Colonic mucosa (tissue), 4 donors: ENCODE results near the gene EMC6. TPM values are rescaled to one million over a fixed set of nuclear protein-coding genes. Genes with fewer than 3 reads are reported as not detected.
"Not testable (repeated sequence)": the region's sequence is repeated elsewhere in the genome, so short reads cannot be mapped to it uniquely, and the experiment has no call there.

Experiments
- DNase-seq: peaks from one replicate; pipeline ENCODE4 v3.0.0-alpha.2; 2020
- H3K27ac ChIP-seq: fragments of 200-600 bp; one replicate; pipeline ENCODE4 v1.8.0; 2021
- H3K27me3 ChIP-seq: fragments of 200-600 bp; one replicate; pipeline ENCODE4 v1.8.0; 2021
- H3K36me3 ChIP-seq: fragments of 200-600 bp; one replicate; pipeline ENCODE4 v1.8.0; 2021
- H3K4me1 ChIP-seq: fragments of 200-600 bp; one replicate; pipeline ENCODE4 v1.8.0; 2021; ENCODE audit warnings: mild to moderate bottlenecking
- H3K4me3 ChIP-seq: fragments of 200-600 bp; one replicate; pipeline ENCODE4 v1.8.0; 2021
- H3K9ac ChIP-seq, 2 donors: one replicate each; pipeline ENCODE4 v1.7.0; 2013; ENCODE audit warnings: control low read depth in 2 of 2, low read depth in 2 of 2, low read length in 2 of 2
- H3K9me3 ChIP-seq: fragments of 200-600 bp; one replicate; pipeline ENCODE4 v1.8.0; 2021
- intact Hi-C: fragments of 100-400 bp; cut with DNase I; formaldehyde crosslinking; loops from one replicate; pipeline ENCODE4 v1.14.1; 2022
- total RNA-seq, 2 donors: library from RNA; stranded (reverse); fragmentation: NEBNext Ultra II Directional in 1 of 2; extraction: Animal tissue kit (Norgen Biotek cat#: 25700) in 1 of 2; gene quantifications; one replicate each; pipeline ENCODE4 v1.2.1, GENCODE V29; 2021
- TF ChIP-seq, protein P1 (sequence below): fragments of 200-600 bp; IDR thresholded peaks from one replicate; pipeline ENCODE4 v1.8.0; 2022; ENCODE audit warnings: antibody characterized with exemption, mild to moderate bottlenecking
- donor health status: healthy.
- donor health status: DM: no; HTN: no; CAD: no.
- donor health status: DM: no; HTN: no; CAD: no.

The EMC6 gene
- total RNA-seq, 2 donors from 2014 or later = 38.1 to 61.2 TPM

DNA sequence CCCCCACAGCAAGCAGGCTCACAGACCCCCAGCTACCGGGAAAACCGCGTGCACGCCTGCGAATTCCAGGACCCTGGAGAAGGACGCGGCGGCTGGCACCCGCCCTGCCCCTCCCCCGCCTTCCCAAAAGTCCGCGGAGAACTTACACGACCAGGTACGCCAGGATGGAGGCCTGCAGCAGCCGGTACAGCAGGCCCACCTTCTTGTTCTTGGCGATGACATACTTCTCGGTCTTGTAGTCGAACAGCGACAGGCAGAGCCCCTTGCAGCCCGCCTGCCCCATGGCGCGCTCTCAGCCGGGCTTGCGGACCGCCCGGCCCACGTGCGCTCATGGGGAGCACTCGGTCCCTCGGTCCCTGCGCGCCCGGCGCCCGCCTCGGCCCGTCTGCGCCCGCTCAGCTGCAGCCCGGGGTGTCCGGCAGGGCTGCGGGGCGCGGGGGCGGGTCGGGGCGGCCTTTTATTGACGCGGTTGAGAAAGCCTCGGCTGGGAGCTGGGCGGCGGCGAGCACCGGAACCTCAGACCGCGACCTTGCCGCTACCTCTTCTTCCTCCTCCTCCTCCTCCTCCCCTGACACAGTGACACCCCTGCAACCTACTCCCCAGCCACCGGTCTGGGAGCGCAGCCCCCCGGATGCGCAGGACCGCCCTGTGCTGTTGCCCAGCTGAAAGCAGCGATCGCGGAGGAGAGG lies 27.3 kb downstream of the EMC6 start, which contains the start of gene P2RX5:
P2RX5 (minus strand) TSS at position 433 of the 689 bp plus-strand sequence; CDS start at position 283, 150 bp downstream.
- no peaks in the 10 kb centered on the region for H3K4me1 ChIP-seq
- H3K9me3 ChIP-seq = no peaks in the 10 kb centered on the region
- no peak for DNase-seq
- H3K36me3 ChIP-seq = no peaks in the 10 kb centered on the region
- H3K4me3 ChIP-seq = peak within 1 kb of the TSS; percentile 51
- TF ChIP-seq, protein P1, sequence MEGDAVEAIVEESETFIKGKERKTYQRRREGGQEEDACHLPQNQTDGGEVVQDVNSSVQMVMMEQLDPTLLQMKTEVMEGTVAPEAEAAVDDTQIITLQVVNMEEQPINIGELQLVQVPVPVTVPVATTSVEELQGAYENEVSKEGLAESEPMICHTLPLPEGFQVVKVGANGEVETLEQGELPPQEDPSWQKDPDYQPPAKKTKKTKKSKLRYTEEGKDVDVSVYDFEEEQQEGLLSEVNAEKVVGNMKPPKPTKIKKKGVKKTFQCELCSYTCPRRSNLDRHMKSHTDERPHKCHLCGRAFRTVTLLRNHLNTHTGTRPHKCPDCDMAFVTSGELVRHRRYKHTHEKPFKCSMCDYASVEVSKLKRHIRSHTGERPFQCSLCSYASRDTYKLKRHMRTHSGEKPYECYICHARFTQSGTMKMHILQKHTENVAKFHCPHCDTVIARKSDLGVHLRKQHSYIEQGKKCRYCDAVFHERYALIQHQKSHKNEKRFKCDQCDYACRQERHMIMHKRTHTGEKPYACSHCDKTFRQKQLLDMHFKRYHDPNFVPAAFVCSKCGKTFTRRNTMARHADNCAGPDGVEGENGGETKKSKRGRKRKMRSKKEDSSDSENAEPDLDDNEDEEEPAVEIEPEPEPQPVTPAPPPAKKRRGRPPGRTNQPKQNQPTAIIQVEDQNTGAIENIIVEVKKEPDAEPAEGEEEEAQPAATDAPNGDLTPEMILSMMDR = no peak
- intact Hi-C loops = no loop called here
- peak within 1 kb of the TSS; percentile 5 to 56 for H3K9ac ChIP-seq
- peaks cover 29% of the 10 kb centered on the region for H3K27me3 ChIP-seq
- H3K27ac ChIP-seq = no peak within 1 kb of the TSS

DNA sequence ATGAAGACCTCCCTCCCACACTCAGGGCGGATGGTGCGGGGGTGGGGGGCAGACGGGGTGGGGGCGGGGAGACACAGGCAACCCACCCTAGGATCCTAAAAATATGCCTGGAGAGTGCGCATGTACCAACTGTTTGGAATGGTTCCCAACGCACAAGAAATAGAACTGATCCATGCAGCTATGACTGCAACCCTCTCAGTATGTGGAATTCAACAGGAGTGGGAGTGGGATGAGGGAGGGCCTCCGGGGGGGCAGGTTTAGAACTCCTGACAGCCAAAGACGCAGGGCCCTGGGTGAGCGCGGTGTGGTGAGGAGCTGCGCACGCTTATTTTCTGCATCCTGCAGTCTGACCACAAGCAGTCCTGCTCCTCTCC lies 28.5 kb downstream of the EMC6 start:
- no peak overlapping the region for H3K4me3 ChIP-seq
- no peak overlapping the region for H3K27ac ChIP-seq
- no peaks in the 10 kb centered on the region for H3K36me3 ChIP-seq
- peaks cover 29% of the 10 kb centered on the region for H3K27me3 ChIP-seq
- DNase-seq = no peak
- TF ChIP-seq, protein P1 = no peak
- no peaks in the 10 kb centered on the region for H3K9me3 ChIP-seq
- H3K9ac ChIP-seq = no peak overlapping the region
- intact Hi-C loops = no loop called here
- no peaks in the 10 kb centered on the region for H3K4me1 ChIP-seq

DNA sequence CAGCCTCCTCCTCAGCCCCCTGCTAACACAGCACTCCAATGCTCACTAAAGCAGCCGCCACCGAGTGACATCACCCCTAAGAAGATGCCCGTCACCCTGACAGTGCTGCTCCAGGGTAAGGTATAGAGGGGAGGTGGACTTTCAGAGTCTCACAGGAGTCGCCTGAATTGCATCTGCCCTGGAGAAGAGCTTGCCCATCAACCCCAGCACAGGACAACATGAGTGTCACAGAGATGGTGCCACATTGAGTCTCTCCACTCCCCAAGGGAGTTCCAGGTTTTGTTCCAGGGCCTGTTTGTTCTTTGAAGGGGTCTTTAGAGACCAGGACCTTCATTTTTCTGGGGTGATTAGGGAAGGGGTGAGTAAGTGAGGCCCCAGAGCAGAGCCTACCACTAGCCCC lies 29.5 kb downstream of the EMC6 start:
- H3K27me3 ChIP-seq = peaks cover 29% of the 10 kb centered on the region
- no peaks in the 10 kb centered on the region for H3K9me3 ChIP-seq
- no peak for DNase-seq
- no peak overlapping the region for H3K9ac ChIP-seq
- intact Hi-C loops = no loop called here
- no peak overlapping the region for H3K4me3 ChIP-seq
- H3K27ac ChIP-seq = no peak overlapping the region
- no peaks in the 10 kb centered on the region for H3K36me3 ChIP-seq
- H3K4me1 ChIP-seq = no peaks in the 10 kb centered on the region
- TF ChIP-seq, protein P1 = no peak

DNA sequence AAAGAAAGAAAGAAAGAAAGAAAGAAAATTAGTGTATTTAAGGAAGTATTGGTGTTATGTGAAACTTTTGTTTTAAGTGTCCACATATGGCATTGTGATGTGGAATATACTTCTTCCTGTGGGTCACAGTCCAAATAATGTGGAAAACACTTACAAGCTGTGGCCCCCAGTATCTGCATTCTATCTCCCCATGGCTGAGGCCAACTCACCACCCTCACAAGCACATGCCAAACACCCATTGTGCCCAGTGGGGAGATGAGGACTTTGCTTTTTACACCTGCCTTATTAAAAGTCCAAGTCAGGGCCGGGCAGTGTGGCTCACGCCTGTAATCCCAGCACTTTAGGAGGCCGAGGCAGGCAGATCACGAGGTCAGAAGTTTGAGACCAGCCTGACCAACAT lies 31.3 kb downstream of the EMC6 start:
- TF ChIP-seq, protein P1 = no peak
- intact Hi-C loops = no loop called here
- Histone ChIP-seq H3K4me1 (no peaks in the 10 kb centered on the region), H3K36me3 (no peaks in the 10 kb centered on the region), H3K4me3 (no peak overlapping the region), H3K9me3 (no peaks in the 10 kb centered on the region), H3K27me3 (peaks cover 23% of the 10 kb centered on the region), H3K27ac (no peak overlapping the region), H3K9ac (no peak overlapping the region)
- no peak for DNase-seq

DNA sequence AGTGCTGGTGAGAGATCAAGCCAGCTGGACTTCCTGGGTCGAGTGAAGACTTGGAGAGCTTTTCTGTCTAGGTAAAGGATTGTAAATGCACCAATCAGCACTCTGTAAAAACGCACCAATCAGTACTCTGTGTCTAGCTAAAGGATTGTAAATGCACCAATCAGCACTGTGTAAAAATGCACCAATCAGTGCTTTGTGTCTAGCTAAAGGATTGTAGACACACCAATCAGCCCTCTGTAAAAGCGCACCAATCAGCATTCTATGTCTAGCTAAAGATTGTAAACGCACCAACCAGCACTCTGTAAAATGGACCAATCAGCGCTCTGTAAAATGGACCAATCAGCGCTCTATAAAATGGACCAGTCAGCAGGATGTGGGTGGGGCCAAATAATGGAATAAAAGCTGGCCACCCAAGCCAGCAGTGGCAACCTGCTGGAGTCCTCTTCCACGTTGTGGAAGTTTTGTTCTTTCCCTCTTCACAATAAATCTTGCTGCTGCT lies 33.5 kb downstream of the EMC6 start:
- H3K36me3 ChIP-seq, intact Hi-C loops, H3K27ac ChIP-seq, H3K4me3 ChIP-seq, DNase-seq, H3K9me3 ChIP-seq, H3K9ac ChIP-seq, H3K4me1 ChIP-seq, H3K27me3 ChIP-seq: not testable (repeated sequence)
